T-helper 2 cell (primary cell): ENCODE measurements around the gene PTPN13.

Experiments
- DNase-seq, 5 experiments: peaks; one replicate each; pipeline versions ENCODE4 v3.0.0 to v3.0.0-alpha.2; 2012 to 2022
- total RNA-seq, 2 donors: gene quantifications; one replicate each; lab custom pipeline; 2026; lab: John Stamatoyannopoulos, UW

PTPN13 gene
- total RNA-seq, result 7.8 to 10.2 reads per million in 2 donors

- peak; percentile 21 to 93 (median 40) for DNase-seq
These were observed at the start of gene PTPN13 for GRCh38 chr4:86593688-86594558. Gene PTPN13, plus strand, starts transcription at chr4:86594315. Its CDS starts 40,942 bp downstream, at chr4:86635257.

- no peak for DNase-seq
These were observed 47.0 kb upstream of the PTPN13 start for GRCh38 chr4:86547140-86547539.

GRCh38 chr4:86549163-86549788 lies 44.8 kb upstream of the PTPN13 start:
- DNase-seq, result no peak

- no peak for DNase-seq
These were observed 42.7 kb upstream of the PTPN13 start for GRCh38 chr4:86551387-86551786.

- DNase-seq, result peak in 1 of 5 experiments; percentile 42
These were observed 39.5 kb upstream of the PTPN13 start for GRCh38 chr4:86554646-86555045.

- no peak for DNase-seq
These were observed 37.2 kb upstream of the PTPN13 start for GRCh38 chr4:86556791-86557415.

- DNase-seq, result no peak
These were observed 36.6 kb upstream of the PTPN13 start for GRCh38 chr4:86557526-86557925.

GRCh38 chr4:86558258-86558657 lies 35.9 kb upstream of the PTPN13 start:
- DNase-seq, result no peak

- DNase-seq, result no peak
These were observed 35.3 kb upstream of the PTPN13 start for GRCh38 chr4:86558797-86559196.

- no peak for DNase-seq
These were observed 33.7 kb upstream of the PTPN13 start for GRCh38 chr4:86560447-86560846.

- peak in 1 of 5 experiments; percentile 28 for DNase-seq
These were observed 32.9 kb upstream of the PTPN13 start for GRCh38 chr4:86561256-86561655.

GRCh38 chr4:86563416-86563815 lies 30.7 kb upstream of the PTPN13 start:
- no peak for DNase-seq

- DNase-seq, result no peak
These were observed 29.3 kb upstream of the PTPN13 start for GRCh38 chr4:86564795-86565194.

GRCh38 chr4:86565651-86566050 lies 28.5 kb upstream of the PTPN13 start:
- no peak for DNase-seq

GRCh38 chr4:86569103-86569870 lies 24.8 kb upstream of the PTPN13 start:
- peak in 1 of 5 experiments; percentile 43 for DNase-seq

GRCh38 chr4:86579941-86580340 lies 14.2 kb upstream of the PTPN13 start:
- no peak for DNase-seq

- DNase-seq, result no peak
These were observed 11.7 kb upstream of the PTPN13 start for GRCh38 chr4:86582410-86582809.

- DNase-seq, result no peak
These were observed 7.9 kb upstream of the PTPN13 start for GRCh38 chr4:86586160-86586572.

- DNase-seq, result no peak
These were observed 7.3 kb upstream of the PTPN13 start for GRCh38 chr4:86586626-86587380.

- DNase-seq, result no peak
These were observed 6.6 kb upstream of the PTPN13 start for GRCh38 chr4:86587381-86588140.
